ENCODE results near the gene TMEM191B.
A peak's percentile ranks its signal among the peaks of the same experiment; 100 is the strongest.
"Not testable (repeated sequence)": the region's sequence is repeated elsewhere in the genome, so short reads cannot be mapped to it uniquely, and the experiment has no call there.

Gene TMEM191B

DNA sequence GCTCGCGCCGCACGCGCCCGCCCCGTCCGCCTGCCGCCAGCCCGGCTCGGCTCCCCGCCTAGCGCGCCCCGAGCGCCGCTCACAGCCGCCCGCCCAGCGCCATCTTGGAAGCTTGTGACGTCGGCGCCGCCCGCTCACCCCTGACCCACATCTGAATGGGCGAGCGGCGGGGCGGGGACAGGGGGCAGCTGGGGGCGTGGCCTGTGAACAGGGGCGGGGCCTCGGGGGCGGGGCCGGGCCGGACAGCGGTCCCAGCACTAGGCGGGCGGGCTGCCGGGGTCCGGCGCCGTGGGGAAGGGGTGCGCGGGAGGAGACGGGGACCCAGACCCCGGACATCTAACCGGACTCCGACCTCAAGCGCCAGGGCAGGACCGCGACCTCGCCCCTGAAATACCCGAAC, 50.2 kb downstream of the TMEM191B start:
- not testable (repeated sequence) for H3K36me3 ChIP-seq (ENCODE audit: control insufficient read depth, insufficient read depth, low read length); H3K27me3 ChIP-seq (replicated peaks; ENCODE audit: control insufficient read depth, insufficient read depth, low read length, poor library complexity, severe bottlenecking); H3K9me3 ChIP-seq (ENCODE audit: control insufficient read depth, low read length); H3K4me3 ChIP-seq (ENCODE audit: insufficient read depth, low read depth, low read length, poor library complexity, severe bottlenecking); H3K27ac ChIP-seq (ENCODE audit: insufficient read depth, low read length, poor library complexity, severe bottlenecking); H3K4me1 ChIP-seq (ENCODE audit: control insufficient read depth, insufficient read depth, low read length, poor library complexity, severe bottlenecking)
- peak in 1 of 3 donors; percentile 29 for DNase-seq
